MCF 10A (cell line): ENCODE data around the gene PRRC2B. TPM values are rescaled to one million over a fixed set of nuclear protein-coding genes. Genes with fewer than 3 reads are reported as not detected.

ENCODE experiments used
- BruUV-seq: library from RNA; stranded (reverse); fragments of 400-500 nt; replicated peaks from 2 replicates; lab custom pipeline; 2021; lab: Mats Ljungman, UMichigan
- CTCF ChIA-PET: fragments of 300-600 bp; sonication (Branson Sonifier 250); formaldehyde crosslinking; extraction: SDS; loops from one replicate; lab custom pipeline; 2021; ENCODE audit warnings: antibody characterized with exemption, inconsistent platforms; lab: Yijun Ruan, JAX
- POLR2A ChIA-PET: fragments of 300-600, 350-650 bp; sonication (Branson Sonifier 250); formaldehyde crosslinking; extraction: SDS; loops from one replicate; lab custom pipeline; 2020; ENCODE audit warnings: antibody characterized with exemption, inconsistent platforms; lab: Yijun Ruan, JAX
- DNase-seq: peaks from one replicate; pipeline ENCODE4 v3.0.0-alpha.2; 2018; ENCODE audit not compliant: unreplicated experiment
- H3K27ac Mint-ChIP-seq: one replicate; pipeline ENCODE4 v1.8.0; 2022; ENCODE audit warnings: mild to moderate bottlenecking, low read depth, mixed read lengths; ENCODE audit not compliant: unreplicated experiment
- H3K27me3 Mint-ChIP-seq: one replicate; pipeline ENCODE4 v1.8.0; 2022; ENCODE audit warnings: mixed read lengths; ENCODE audit not compliant: insufficient read depth, unreplicated experiment
- H3K36me3 Mint-ChIP-seq: one replicate; pipeline ENCODE4 v1.8.0; 2022; ENCODE audit warnings: mild to moderate bottlenecking, moderate library complexity, mixed read lengths; ENCODE audit not compliant: insufficient read depth, unreplicated experiment
- H3K4me1 Mint-ChIP-seq: one replicate; pipeline ENCODE4 v1.8.0; 2022; ENCODE audit warnings: mixed read lengths; ENCODE audit not compliant: insufficient read depth, unreplicated experiment
- H3K4me3 Mint-ChIP-seq: one replicate; pipeline ENCODE4 v1.8.0; 2022; ENCODE audit warnings: mild to moderate bottlenecking, moderate library complexity, mixed read lengths; ENCODE audit not compliant: unreplicated experiment
- H3K9me3 Mint-ChIP-seq: one replicate; pipeline ENCODE4 v1.8.0; 2022; ENCODE audit warnings: mixed read lengths; ENCODE audit not compliant: unreplicated experiment
- intact Hi-C: fragments of 100-400 bp; cut with micrococcal nuclease; formaldehyde crosslinking; loops from 2 replicates; pipeline ENCODE4 v1.14.1; 2022
- total RNA-seq: library from RNA; stranded (reverse); gene quantifications from 2 replicates; pipeline ENCODE4 v1.2.3, GENCODE V29; 2022
- TF ChIP-seq, protein P1 (sequence below): fragments of 200-600 bp; IDR thresholded peaks from one replicate; pipeline ENCODE4 v1.8.0; 2022; ENCODE audit warnings: antibody characterized with exemption, mild to moderate bottlenecking; ENCODE audit not compliant: unreplicated experiment

Gene PRRC2B
- total RNA-seq, 1 experiment from 2014 or later = 186 TPM

DNA sequence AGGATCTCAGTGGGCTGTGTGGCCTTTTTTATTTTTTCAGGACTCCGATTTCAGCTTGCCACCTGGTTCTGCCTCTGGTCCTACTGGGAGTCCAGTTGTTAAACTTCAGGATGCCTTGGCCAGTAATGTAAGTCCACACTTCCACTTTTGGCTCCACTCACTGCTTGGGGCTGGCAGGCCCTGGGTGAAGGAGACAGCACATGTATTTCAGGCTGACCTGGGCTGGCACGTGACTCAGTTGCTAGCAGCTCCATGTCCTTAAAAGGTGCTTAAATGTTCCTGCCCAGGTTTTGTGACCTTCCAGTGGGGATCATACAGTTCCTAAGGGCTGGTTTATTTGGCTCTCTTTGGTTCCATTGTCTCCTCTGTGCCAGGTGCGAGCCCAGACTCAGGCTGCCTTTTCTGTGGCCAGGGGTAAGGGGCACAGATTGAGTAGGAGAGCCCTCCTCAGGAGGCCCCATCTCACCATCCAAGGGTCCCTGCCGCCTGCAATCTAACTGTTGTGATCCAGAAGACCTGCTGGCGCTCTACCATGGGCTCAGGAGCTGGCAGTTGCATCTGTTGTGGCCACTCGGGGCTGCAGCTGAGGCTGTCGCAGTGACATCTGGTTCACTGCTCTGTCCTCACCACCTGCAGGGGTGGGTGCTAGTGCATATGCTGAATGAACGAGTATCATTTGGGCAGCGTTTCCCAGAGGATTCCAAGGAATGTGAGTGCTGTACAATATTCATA lies 89.6 kb downstream of the PRRC2B start:
- no peaks in the 10 kb centered on the region for H3K27me3 Mint-ChIP-seq
- POLR2A ChIA-PET = no interaction called here
- intact Hi-C loops = no loop called here
- peak overlapping the region; percentile 42 for H3K27ac Mint-ChIP-seq
- BruUV-seq = no TSS peak
- no peak for DNase-seq
- CTCF ChIA-PET = no interaction called here
- H3K4me1 Mint-ChIP-seq = no peaks in the 10 kb centered on the region
- TF ChIP-seq, protein P1, sequence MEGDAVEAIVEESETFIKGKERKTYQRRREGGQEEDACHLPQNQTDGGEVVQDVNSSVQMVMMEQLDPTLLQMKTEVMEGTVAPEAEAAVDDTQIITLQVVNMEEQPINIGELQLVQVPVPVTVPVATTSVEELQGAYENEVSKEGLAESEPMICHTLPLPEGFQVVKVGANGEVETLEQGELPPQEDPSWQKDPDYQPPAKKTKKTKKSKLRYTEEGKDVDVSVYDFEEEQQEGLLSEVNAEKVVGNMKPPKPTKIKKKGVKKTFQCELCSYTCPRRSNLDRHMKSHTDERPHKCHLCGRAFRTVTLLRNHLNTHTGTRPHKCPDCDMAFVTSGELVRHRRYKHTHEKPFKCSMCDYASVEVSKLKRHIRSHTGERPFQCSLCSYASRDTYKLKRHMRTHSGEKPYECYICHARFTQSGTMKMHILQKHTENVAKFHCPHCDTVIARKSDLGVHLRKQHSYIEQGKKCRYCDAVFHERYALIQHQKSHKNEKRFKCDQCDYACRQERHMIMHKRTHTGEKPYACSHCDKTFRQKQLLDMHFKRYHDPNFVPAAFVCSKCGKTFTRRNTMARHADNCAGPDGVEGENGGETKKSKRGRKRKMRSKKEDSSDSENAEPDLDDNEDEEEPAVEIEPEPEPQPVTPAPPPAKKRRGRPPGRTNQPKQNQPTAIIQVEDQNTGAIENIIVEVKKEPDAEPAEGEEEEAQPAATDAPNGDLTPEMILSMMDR = no peak
- no peak overlapping the region for H3K4me3 Mint-ChIP-seq
- no peaks in the 10 kb centered on the region for H3K9me3 Mint-ChIP-seq
- peaks cover 92% of the 10 kb centered on the region for H3K36me3 Mint-ChIP-seq

DNA sequence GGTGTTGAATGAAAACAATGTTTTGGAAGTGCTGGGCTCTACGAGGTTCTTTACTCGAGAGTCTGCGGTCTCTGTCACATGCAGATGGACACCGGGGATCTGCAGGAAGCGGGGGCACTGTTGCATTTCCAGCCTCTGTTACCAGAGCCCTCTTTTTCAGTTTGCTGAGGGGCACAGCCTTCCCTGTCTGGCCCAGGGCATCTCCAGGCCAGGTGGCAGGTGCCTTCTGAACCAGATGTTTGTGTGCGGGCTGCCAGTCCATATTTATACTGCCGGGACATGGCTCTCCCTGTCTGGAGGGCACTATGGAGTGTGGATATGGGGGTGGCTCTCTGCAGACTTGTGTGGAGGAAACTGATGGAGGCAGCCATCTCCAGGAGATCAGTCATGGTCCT lies 90.2 kb downstream of the PRRC2B start:
- peak overlapping the region; percentile 42 for H3K27ac Mint-ChIP-seq
- no peak overlapping the region for H3K4me3 Mint-ChIP-seq
- POLR2A ChIA-PET = no interaction called here
- TF ChIP-seq, protein P1 = no peak
- CTCF ChIA-PET = interaction anchor here (1.4 kb wide), 1 partner anchor 8 kb away, joined by 4 read pairs; no protein-coding TSS in a partner anchor
- no peak for DNase-seq
- H3K4me1 Mint-ChIP-seq = no peaks in the 10 kb centered on the region
- intact Hi-C loops = no loop called here
- no TSS peak for BruUV-seq
- no peaks in the 10 kb centered on the region for H3K9me3 Mint-ChIP-seq
- peaks cover 93% of the 10 kb centered on the region for H3K36me3 Mint-ChIP-seq
- H3K27me3 Mint-ChIP-seq = no peaks in the 10 kb centered on the region

DNA sequence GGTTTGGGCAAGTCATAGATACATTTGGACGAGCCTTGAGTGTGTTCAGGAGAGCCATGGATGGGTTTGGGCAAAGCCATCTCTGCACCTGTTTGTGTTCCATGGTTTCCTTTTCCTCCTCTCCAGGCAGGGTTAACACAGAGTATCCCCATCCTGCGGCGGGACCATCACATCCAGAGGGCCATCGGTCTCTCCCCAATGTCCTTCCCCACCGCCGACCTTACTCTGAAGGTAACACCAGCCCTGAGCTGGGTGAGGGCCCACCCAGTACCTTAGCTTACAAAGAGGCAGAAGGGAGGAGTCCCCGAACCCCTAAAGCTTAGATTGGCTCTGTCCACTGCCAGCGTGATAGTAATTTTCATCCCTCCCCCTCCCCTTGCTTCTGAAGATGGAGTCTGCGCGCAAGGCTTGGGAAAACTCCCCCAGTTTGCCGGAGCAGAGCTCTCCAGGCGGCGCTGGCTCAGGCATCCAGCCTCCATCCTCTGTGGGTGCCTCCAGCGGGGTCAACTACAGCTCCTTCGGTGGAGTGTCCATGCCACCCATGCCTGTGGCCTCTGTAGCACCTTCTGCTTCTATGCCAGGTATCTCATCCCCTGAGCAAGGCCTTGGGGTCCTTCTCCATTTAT lies 90.8 kb downstream of the PRRC2B start:
- intact Hi-C loops = no loop called here
- ChIA-PET CTCF (interaction anchor here (0.8 to 1.4 kb wide), 3 partner anchors 9 to 135 kb away, joined by 3 to 4 read pairs (median 3); no protein-coding TSS in a partner anchor), POLR2A (no interaction called here)
- Mint-ChIP-seq H3K36me3 (peaks cover 93% of the 10 kb centered on the region), H3K4me3 (no peak overlapping the region), H3K27me3 (no peaks in the 10 kb centered on the region), H3K27ac (no peak overlapping the region), H3K4me1 (no peaks in the 10 kb centered on the region), H3K9me3 (no peaks in the 10 kb centered on the region)
- no TSS peak for BruUV-seq
- TF ChIP-seq, protein P1 = no peak
- no peak for DNase-seq

GRCh38 chr9:131485206-131485605 lies 91.3 kb downstream of the PRRC2B start:
- POLR2A ChIA-PET = no interaction called here
- no peaks in the 10 kb centered on the region for H3K4me1 Mint-ChIP-seq
- no peak overlapping the region for H3K27ac Mint-ChIP-seq
- no peaks in the 10 kb centered on the region for H3K9me3 Mint-ChIP-seq
- TF ChIP-seq, protein P1 = no peak
- CTCF ChIA-PET = interaction anchor here (0.8 to 1.4 kb wide), 3 partner anchors 9 to 135 kb away, joined by 3 to 4 read pairs (median 3); no protein-coding TSS in a partner anchor
- no TSS peak for BruUV-seq
- H3K36me3 Mint-ChIP-seq = peaks cover 93% of the 10 kb centered on the region
- no peak for DNase-seq
- H3K4me3 Mint-ChIP-seq = no peak overlapping the region
- H3K27me3 Mint-ChIP-seq = no peaks in the 10 kb centered on the region
- intact Hi-C loops = no loop called here
